Measurements from ENCODE around the gene SRI.

- no peak for TF ChIP-seq POLR2A (IDR thresholded peaks at IDR 0.05; ENCODE audit: low read length)
- TF ChIP-seq GATA1 (IDR thresholded peaks at IDR 0.05; ENCODE audit: low read depth, low read length) = no peak
Observed at GRCh38 chr7:88233828-88234227, 14.0 kb upstream of the SRI start.

Data from erythroblast (primary cell).